ENCODE results near the gene INPP5E.

Gene INPP5E

GRCh38 chr9:136439481-136440408 is at the start of gene INPP5E:
Gene INPP5E, minus strand, starts transcription at chr9:136439845. Its CDS starts 426 bp downstream, at chr9:136439419.
- peak; percentile 87 for DNase-seq (ENCODE audit: low read depth)
- Histone ChIP-seq H3K9ac (ENCODE audit: low read length) (peak within 1 kb of the TSS; percentile 90), H3K4me3 (ENCODE audit: low read length) (peak within 1 kb of the TSS; percentile 87), H3K36me3 (ENCODE audit: control insufficient read depth, insufficient read depth, low read length, severe bottlenecking) (peaks cover 44% of the 10 kb centered on the region), H3K4me1 (ENCODE audit: control insufficient read depth, insufficient read depth, low read length) (peaks cover 25% of the 10 kb centered on the region), H3K9me3 (ENCODE audit: control insufficient read depth, low read length) (no peaks in the 10 kb centered on the region), H3K27me3 (replicated peaks; ENCODE audit: control insufficient read depth, insufficient read depth, low read length) (no peaks in the 10 kb centered on the region)

GRCh38 chr9:136488247-136489214 is 48.9 kb upstream of the INPP5E start:
- H3K36me3 ChIP-seq (ENCODE audit: control insufficient read depth, insufficient read depth, low read length, severe bottlenecking) = no peaks in the 10 kb centered on the region
- DNase-seq (ENCODE audit: low read depth) = peak; percentile 76
- no peaks in the 10 kb centered on the region for H3K9me3 ChIP-seq (ENCODE audit: control insufficient read depth, low read length)
- no peak overlapping the region for H3K4me3 ChIP-seq (ENCODE audit: low read length)
- peaks cover 9% of the 10 kb centered on the region for H3K4me1 ChIP-seq (ENCODE audit: control insufficient read depth, insufficient read depth, low read length)
- H3K9ac ChIP-seq (ENCODE audit: low read length) = no peak overlapping the region
- H3K27me3 ChIP-seq (replicated peaks; ENCODE audit: control insufficient read depth, insufficient read depth, low read length) = peaks cover 33% of the 10 kb centered on the region

- H3K27me3 ChIP-seq (replicated peaks; ENCODE audit: control insufficient read depth, insufficient read depth, low read length) = peaks cover 33% of the 10 kb centered on the region
- no peak overlapping the region for H3K9ac ChIP-seq (ENCODE audit: low read length)
- H3K4me3 ChIP-seq (ENCODE audit: low read length) = no peak overlapping the region
- H3K4me1 ChIP-seq (ENCODE audit: control insufficient read depth, insufficient read depth, low read length) = peaks cover 9% of the 10 kb centered on the region
- no peaks in the 10 kb centered on the region for H3K36me3 ChIP-seq (ENCODE audit: control insufficient read depth, insufficient read depth, low read length, severe bottlenecking)
- H3K9me3 ChIP-seq (ENCODE audit: control insufficient read depth, low read length) = no peaks in the 10 kb centered on the region
- DNase-seq (ENCODE audit: low read depth) = no peak
Observed at GRCh38 chr9:136487672-136488071, 48.0 kb upstream of the INPP5E start.

- peaks cover 10% of the 10 kb centered on the region for H3K4me1 ChIP-seq (ENCODE audit: control insufficient read depth, insufficient read depth, low read length)
- DNase-seq (ENCODE audit: low read depth) = no peak
- peaks cover 33% of the 10 kb centered on the region for H3K27me3 ChIP-seq (replicated peaks; ENCODE audit: control insufficient read depth, insufficient read depth, low read length)
- no peak overlapping the region for H3K9ac ChIP-seq (ENCODE audit: low read length)
- no peaks in the 10 kb centered on the region for H3K36me3 ChIP-seq (ENCODE audit: control insufficient read depth, insufficient read depth, low read length, severe bottlenecking)
- no peak overlapping the region for H3K4me3 ChIP-seq (ENCODE audit: low read length)
- no peaks in the 10 kb centered on the region for H3K9me3 ChIP-seq (ENCODE audit: control insufficient read depth, low read length)
Observed at GRCh38 chr9:136486823-136487620, 47.4 kb upstream of the INPP5E start.

GRCh38 chr9:136486131-136486530 is 46.5 kb upstream of the INPP5E start:
- no peak for DNase-seq (ENCODE audit: low read depth)
- Histone ChIP-seq H3K27me3 (replicated peaks; ENCODE audit: control insufficient read depth, insufficient read depth, low read length) (peaks cover 33% of the 10 kb centered on the region), H3K36me3 (ENCODE audit: control insufficient read depth, insufficient read depth, low read length, severe bottlenecking) (no peaks in the 10 kb centered on the region), H3K9ac (ENCODE audit: low read length) (no peak overlapping the region), H3K9me3 (ENCODE audit: control insufficient read depth, low read length) (no peaks in the 10 kb centered on the region), H3K4me1 (ENCODE audit: control insufficient read depth, insufficient read depth, low read length) (peaks cover 19% of the 10 kb centered on the region), H3K4me3 (ENCODE audit: low read length) (no peak overlapping the region)

- Histone ChIP-seq H3K36me3 (ENCODE audit: control insufficient read depth, insufficient read depth, low read length, severe bottlenecking) (no peaks in the 10 kb centered on the region), H3K9me3 (ENCODE audit: control insufficient read depth, low read length) (no peaks in the 10 kb centered on the region), H3K27me3 (replicated peaks; ENCODE audit: control insufficient read depth, insufficient read depth, low read length) (peaks cover 29% of the 10 kb centered on the region), H3K4me1 (ENCODE audit: control insufficient read depth, insufficient read depth, low read length) (peaks cover 21% of the 10 kb centered on the region), H3K4me3 (ENCODE audit: low read length) (no peak overlapping the region), H3K9ac (ENCODE audit: low read length) (no peak overlapping the region)
- peak; percentile 87 for DNase-seq (ENCODE audit: low read depth)
Observed at GRCh38 chr9:136485049-136486045, 45.7 kb upstream of the INPP5E start.

- H3K4me3 ChIP-seq (ENCODE audit: low read length) = peak overlapping the region; percentile 84
- no peaks in the 10 kb centered on the region for H3K36me3 ChIP-seq (ENCODE audit: control insufficient read depth, insufficient read depth, low read length, severe bottlenecking)
Observed at GRCh38 chr9:136484153-136485048, 44.8 kb upstream of the INPP5E start.

GRCh38 chr9:136483589-136484152 is 44.0 kb upstream of the INPP5E start:
- Histone ChIP-seq H3K9me3 (ENCODE audit: control insufficient read depth, low read length) (no peaks in the 10 kb centered on the region), H3K36me3 (ENCODE audit: control insufficient read depth, insufficient read depth, low read length, severe bottlenecking) (no peaks in the 10 kb centered on the region), H3K27me3 (replicated peaks; ENCODE audit: control insufficient read depth, insufficient read depth, low read length) (peaks cover 20% of the 10 kb centered on the region), H3K4me3 (ENCODE audit: low read length) (peak overlapping the region; percentile 84), H3K4me1 (ENCODE audit: control insufficient read depth, insufficient read depth, low read length) (peaks cover 21% of the 10 kb centered on the region), H3K9ac (ENCODE audit: low read length) (peak overlapping the region; percentile 89)
- peak; percentile 96 for DNase-seq (ENCODE audit: low read depth)

More at GRCh38 chr9:136484153-136485048, 44.8 kb upstream of the INPP5E start:
- Histone ChIP-seq H3K9me3 (ENCODE audit: control insufficient read depth, low read length) (no peaks in the 10 kb centered on the region), H3K9ac (ENCODE audit: low read length) (peak overlapping the region; percentile 89), H3K27me3 (replicated peaks; ENCODE audit: control insufficient read depth, insufficient read depth, low read length) (peaks cover 25% of the 10 kb centered on the region), H3K4me1 (ENCODE audit: control insufficient read depth, insufficient read depth, low read length) (peaks cover 21% of the 10 kb centered on the region)
- no peak for DNase-seq (ENCODE audit: low read depth)

Measured in adipocyte (in vitro differentiated cells).